ENCODE data around the gene PIK3R5.

DNA sequence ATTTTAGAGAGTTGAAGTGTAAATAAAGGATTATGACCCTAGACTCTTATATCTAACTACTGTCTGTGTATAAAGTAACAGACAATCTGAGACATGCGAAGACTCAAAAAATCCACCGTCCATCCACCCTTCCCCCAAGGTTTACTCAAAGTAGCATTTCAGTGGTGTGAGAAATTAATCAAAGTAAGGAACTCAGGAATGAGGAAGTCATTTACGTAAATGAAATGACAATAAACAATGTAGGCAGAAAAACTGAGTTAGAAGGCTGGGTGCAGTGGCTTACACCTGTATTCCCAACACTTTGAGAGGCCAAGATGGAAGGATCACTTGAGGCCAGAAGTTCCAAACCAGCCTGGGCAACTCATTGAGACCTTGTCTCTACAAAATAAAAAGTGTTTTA, 36.1 kb upstream of the PIK3R5 start:
- TF ChIP-seq, protein P1, sequence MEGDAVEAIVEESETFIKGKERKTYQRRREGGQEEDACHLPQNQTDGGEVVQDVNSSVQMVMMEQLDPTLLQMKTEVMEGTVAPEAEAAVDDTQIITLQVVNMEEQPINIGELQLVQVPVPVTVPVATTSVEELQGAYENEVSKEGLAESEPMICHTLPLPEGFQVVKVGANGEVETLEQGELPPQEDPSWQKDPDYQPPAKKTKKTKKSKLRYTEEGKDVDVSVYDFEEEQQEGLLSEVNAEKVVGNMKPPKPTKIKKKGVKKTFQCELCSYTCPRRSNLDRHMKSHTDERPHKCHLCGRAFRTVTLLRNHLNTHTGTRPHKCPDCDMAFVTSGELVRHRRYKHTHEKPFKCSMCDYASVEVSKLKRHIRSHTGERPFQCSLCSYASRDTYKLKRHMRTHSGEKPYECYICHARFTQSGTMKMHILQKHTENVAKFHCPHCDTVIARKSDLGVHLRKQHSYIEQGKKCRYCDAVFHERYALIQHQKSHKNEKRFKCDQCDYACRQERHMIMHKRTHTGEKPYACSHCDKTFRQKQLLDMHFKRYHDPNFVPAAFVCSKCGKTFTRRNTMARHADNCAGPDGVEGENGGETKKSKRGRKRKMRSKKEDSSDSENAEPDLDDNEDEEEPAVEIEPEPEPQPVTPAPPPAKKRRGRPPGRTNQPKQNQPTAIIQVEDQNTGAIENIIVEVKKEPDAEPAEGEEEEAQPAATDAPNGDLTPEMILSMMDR (IDR thresholded peaks at IDR 0.05): no peak
- TF ChIP-seq POLR2A (IDR thresholded peaks at IDR 0.05): no peak

All from heart left ventricle (tissue), 13 donors.